Neural crest cell (in vitro differentiated cells): ENCODE measurements around the gene DTD2. TPM values are rescaled to one million over a fixed set of nuclear protein-coding genes. Genes with fewer than 3 reads are reported as not detected.

Experiments used
- DNase-seq: peaks from one replicate; pipeline ENCODE4 v3.0.0; 2021; ENCODE audit warnings: low read depth, mixed read lengths, low spot score
- H3K27ac Mint-ChIP-seq: one replicate; pipeline ENCODE4 v1.8.0; 2021; ENCODE audit warnings: mild to moderate bottlenecking, mixed read lengths; ENCODE audit not compliant: unreplicated experiment
- H3K27me3 Mint-ChIP-seq: 2 replicates; pipeline ENCODE4 v1.8.0; 2021; ENCODE audit warnings: low read depth, mild to moderate bottlenecking, mixed read lengths
- H3K36me3 Mint-ChIP-seq: 2 replicates; pipeline ENCODE4 v1.8.0; 2021; ENCODE audit warnings: low read depth, mild to moderate bottlenecking, mixed read lengths
- H3K4me1 Mint-ChIP-seq: 2 replicates; pipeline ENCODE4 v1.8.0; 2021; ENCODE audit warnings: mixed read lengths
- H3K4me3 Mint-ChIP-seq: one replicate; pipeline ENCODE4 v1.8.0; 2021; ENCODE audit warnings: mild to moderate bottlenecking, mixed read lengths
- H3K9me3 Mint-ChIP-seq: 2 replicates; pipeline ENCODE4 v1.8.0; 2021; ENCODE audit warnings: mixed read lengths
- total RNA-seq: library from RNA; stranded (reverse); gene quantifications from 2 replicates; pipeline ENCODE4 v1.2.1, GENCODE V29; 2021
- TF ChIP-seq, protein P1 (sequence below): fragments of 200-600 bp; sonication (generic); conservative IDR thresholded peaks from 2 replicates; pipeline ENCODE4 v1.5.0; 2021; ENCODE audit warnings: antibody characterized with exemption, mild to moderate bottlenecking

The DTD2 gene
- total RNA-seq, 1 donor from 2014 or later: 35.0 TPM

DNA sequence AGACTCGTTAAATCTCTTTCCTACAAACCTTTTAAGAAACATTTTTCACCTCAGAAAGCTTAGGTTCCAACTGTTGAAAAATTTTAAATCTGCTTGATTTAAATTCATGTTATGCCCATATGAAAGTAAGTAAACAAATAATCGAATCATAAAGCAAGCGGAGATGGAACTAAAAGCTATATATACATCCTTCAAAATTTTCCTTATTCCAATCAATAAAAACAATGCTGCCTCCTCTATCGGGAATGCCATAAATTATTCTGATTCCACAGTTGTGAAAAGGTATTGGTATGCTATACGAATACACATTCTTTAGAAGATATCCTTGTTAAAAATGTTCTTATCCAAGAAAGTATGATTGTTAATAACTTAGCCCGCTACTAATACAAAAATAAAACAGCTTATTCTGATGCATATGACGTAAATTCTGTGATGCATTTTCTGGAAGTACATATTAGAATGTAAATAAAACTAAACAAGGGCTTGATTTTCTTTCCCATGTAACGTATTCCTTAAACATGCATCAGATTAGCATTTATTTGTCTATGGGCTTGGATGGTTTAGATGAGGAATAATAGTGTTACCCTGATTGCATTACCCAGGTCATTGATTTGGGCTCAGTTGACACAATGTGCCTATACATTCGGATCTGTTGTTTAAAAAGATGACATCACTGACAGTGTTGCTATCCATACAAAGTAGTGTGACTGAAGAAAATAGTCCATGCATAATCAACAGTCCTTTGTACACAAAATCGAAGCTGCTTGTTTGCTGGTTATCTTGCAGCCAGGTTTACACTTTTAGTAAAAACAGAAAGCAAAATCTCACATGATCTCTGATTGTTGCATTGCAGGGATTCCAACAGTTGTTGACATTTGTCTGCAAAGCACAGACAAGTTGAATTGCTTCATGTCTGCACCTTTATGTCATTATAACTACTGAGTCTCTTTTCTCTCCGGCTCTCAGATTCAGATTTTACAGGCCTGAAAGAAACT is 656 bp upstream of the DTD2 start:
- TF ChIP-seq, protein P1, sequence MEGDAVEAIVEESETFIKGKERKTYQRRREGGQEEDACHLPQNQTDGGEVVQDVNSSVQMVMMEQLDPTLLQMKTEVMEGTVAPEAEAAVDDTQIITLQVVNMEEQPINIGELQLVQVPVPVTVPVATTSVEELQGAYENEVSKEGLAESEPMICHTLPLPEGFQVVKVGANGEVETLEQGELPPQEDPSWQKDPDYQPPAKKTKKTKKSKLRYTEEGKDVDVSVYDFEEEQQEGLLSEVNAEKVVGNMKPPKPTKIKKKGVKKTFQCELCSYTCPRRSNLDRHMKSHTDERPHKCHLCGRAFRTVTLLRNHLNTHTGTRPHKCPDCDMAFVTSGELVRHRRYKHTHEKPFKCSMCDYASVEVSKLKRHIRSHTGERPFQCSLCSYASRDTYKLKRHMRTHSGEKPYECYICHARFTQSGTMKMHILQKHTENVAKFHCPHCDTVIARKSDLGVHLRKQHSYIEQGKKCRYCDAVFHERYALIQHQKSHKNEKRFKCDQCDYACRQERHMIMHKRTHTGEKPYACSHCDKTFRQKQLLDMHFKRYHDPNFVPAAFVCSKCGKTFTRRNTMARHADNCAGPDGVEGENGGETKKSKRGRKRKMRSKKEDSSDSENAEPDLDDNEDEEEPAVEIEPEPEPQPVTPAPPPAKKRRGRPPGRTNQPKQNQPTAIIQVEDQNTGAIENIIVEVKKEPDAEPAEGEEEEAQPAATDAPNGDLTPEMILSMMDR: no peak
- peak overlapping the region; percentile 99 for H3K27ac Mint-ChIP-seq
- no peak for DNase-seq

GRCh38 chr14:31449971-31450610 is 7.2 kb downstream of the DTD2 start:
- H3K9me3 Mint-ChIP-seq: no peaks in the 10 kb centered on the region
- no peak overlapping the region for H3K27ac Mint-ChIP-seq
- H3K4me1 Mint-ChIP-seq: peaks cover 14% of the 10 kb centered on the region
- DNase-seq: no peak
- H3K36me3 Mint-ChIP-seq: peaks cover 2% of the 10 kb centered on the region
- no peaks in the 10 kb centered on the region for H3K27me3 Mint-ChIP-seq
- TF ChIP-seq, protein P1: peak; percentile 69
- H3K4me3 Mint-ChIP-seq: no peak overlapping the region

More for the DNA sequence above, 656 bp upstream of the DTD2 start:
- Mint-ChIP-seq H3K27me3 (no peaks in the 10 kb centered on the region), H3K36me3 (no peaks in the 10 kb centered on the region), H3K4me3 (peak overlapping the region; percentile 97), H3K4me1 (peaks cover 57% of the 10 kb centered on the region), H3K9me3 (no peaks in the 10 kb centered on the region)

GRCh38 chr14:31449136-31449535 is 8.2 kb downstream of the DTD2 start:
- peaks cover 4% of the 10 kb centered on the region for H3K36me3 Mint-ChIP-seq
- no peaks in the 10 kb centered on the region for H3K27me3 Mint-ChIP-seq
- no peaks in the 10 kb centered on the region for H3K9me3 Mint-ChIP-seq
- H3K4me1 Mint-ChIP-seq: peaks cover 5% of the 10 kb centered on the region
- TF ChIP-seq, protein P1: no peak
- no peak overlapping the region for H3K27ac Mint-ChIP-seq
- no peak overlapping the region for H3K4me3 Mint-ChIP-seq
- no peak for DNase-seq

DNA sequence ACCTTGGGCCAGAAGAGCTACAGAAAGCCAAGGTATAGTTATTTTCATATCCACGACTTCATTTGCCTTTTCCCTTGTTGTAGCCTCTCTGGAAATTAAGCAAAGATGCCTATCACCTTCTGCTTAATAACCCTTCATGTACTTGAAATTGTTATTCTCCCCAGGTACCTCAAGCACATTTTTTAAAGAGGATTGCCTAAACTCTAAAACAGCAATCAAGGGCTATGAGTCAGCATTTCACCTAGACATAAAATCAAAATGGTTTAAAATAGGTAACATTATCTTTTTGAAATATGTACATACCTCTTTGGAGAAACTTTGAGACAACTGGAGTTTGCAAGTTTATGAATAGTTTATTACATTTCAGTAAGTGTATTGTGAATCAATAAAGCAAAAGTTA is 11.6 kb downstream of the DTD2 start:
- Mint-ChIP-seq H3K27ac (no peak overlapping the region), H3K36me3 (peaks cover 9% of the 10 kb centered on the region), H3K4me1 (no peaks in the 10 kb centered on the region), H3K9me3 (no peaks in the 10 kb centered on the region), H3K4me3 (no peak overlapping the region), H3K27me3 (no peaks in the 10 kb centered on the region)
- TF ChIP-seq, protein P1: no peak
- DNase-seq: no peak

DNA sequence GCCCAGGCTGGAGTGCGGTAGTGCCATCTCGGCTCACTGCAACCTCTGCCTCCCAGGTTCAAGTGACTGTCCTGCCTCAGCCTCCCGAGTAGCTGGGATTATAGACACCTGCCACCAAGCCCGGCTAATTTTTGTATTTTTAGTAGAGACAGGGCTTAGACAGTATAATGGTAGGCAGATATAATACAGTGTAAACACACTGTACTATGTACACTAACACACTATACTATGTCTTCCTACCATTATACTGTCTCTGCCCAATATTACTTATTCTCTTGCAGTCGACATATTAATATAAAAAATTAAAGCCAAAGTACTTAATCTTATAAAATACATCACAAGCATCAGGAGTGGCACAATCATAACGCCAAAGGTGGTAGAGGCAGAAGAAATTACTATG is 15.0 kb downstream of the DTD2 start:
- Mint-ChIP-seq H3K4me1 (peaks cover 19% of the 10 kb centered on the region), H3K36me3 (peaks cover 17% of the 10 kb centered on the region), H3K9me3 (no peaks in the 10 kb centered on the region), H3K27ac (no peak overlapping the region), H3K27me3 (no peaks in the 10 kb centered on the region), H3K4me3 (no peak overlapping the region)
- no peak for DNase-seq
- TF ChIP-seq, protein P1: no peak
